ENCODE measurements around the gene ABHD6.

GRCh38 chr3:58322793-58323192, 85.2 kb downstream of the ABHD6 start:
- TF ChIP-seq POLR2AphosphoS5 (IDR thresholded peaks at IDR 0.05; ENCODE audit: low read depth, low read length) (no peak), POLR2A (IDR thresholded peaks at IDR 0.05; ENCODE audit: low read depth, low read length) (no peak), TAF1 (IDR thresholded peaks at IDR 0.05; ENCODE audit: borderline replicate concordance, low read depth, low read length) (no peak)

Measured in GM12892 (cell line).